Right atrium auricular region (tissue), 2 donors: ENCODE measurements around the gene TMTC1. TPM values are rescaled to one million over a fixed set of nuclear protein-coding genes. Genes with fewer than 3 reads are reported as not detected.

ENCODE experiments used
- DNase-seq: peaks from one replicate; pipeline ENCODE4 v3.0.0-alpha.2; 2019; ENCODE audit warnings: low spot score
- H3K27ac ChIP-seq, 2 donors: fragments of 200-600 bp; sonication (generic); 1 replicate in 1 of 2; 2 replicates in 1 of 2; pipeline ENCODE4 v1.5.1; 2016 to 2019
- H3K27me3 ChIP-seq, 2 donors: fragments of 200-600 bp; sonication (generic); one replicate each; pipeline versions ENCODE4 v1.5.1 to v1.6.0; 2017 to 2019
- H3K36me3 ChIP-seq: fragments of 200-600 bp; sonication (generic); one replicate; pipeline ENCODE4 v1.5.1; 2016
- H3K4me1 ChIP-seq, 2 donors: fragments of 200-600 bp; sonication (generic); one replicate each; pipeline versions ENCODE4 v1.5.1 to v1.6.0; 2017 to 2019
- H3K4me3 ChIP-seq, 2 donors: fragments of 200-600 bp; sonication (generic); 1 replicate in 1 of 2; 2 replicates in 1 of 2; pipeline ENCODE4 v1.5.1; 2017 to 2019; ENCODE audit warnings: mild to moderate bottlenecking in 1 of 2, moderate library complexity in 1 of 2
- H3K9me3 ChIP-seq, 2 donors: fragments of 200-600 bp; sonication (generic); one replicate each; pipeline ENCODE4 v1.5.1; 2019
- CTCF ChIP-seq, 2 donors: fragments of 200-600 bp; sonication (generic); IDR thresholded peaks; one replicate each; pipeline ENCODE4 v1.5.1; 2019; ENCODE audit warnings: antibody characterized with exemption in 2 of 2
- total RNA-seq, 2 donors: library from RNA; depleted of rRNA; stranded (reverse); fragments of >200 nt; gene quantifications; one replicate each; pipeline ENCODE4 v1.1.0, GENCODE V29; 2016

Gene TMTC1
- total RNA-seq, 2 donors from 2014 or later = 60.1 to 60.3 TPM

DNA sequence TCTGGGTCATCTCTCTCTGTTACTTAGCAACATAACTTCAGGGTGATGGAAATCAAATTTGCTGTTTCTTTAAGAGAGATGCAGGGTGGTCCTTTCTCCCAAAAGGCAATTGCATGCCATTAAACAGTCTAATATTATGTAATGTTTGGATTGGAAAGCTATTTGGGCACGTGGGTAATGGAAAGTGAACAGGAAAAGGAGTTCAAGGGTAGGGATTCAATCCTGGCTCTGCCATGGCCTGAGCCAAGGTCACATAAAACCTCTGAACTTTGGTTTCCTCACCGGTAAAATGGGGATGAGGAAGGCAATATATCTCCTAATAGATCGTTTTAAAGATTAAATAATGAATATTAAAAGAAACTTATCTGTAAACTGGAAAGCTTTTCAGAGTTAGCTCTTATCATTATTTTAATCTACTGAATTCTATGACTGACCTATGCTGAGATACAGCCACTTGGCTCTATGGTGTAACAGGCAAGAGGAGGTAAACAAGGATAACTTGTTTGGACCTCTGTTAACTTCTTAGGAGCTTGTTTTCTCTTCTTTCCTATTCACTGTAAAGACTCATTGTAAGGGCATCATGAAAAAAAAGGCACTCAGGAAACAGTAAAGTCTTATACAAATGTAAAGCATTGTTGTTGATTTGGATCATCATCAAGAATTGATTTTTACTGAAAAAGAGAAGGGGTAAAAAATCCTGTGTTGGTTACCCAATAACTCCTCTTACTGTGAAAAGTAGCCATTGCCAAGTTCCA lies 230.6 kb downstream of the TMTC1 start:
- no peak for TF ChIP-seq CTCF (IDR thresholded peaks at IDR 0.05)
- DNase-seq = no peak
- Histone ChIP-seq H3K4me1 (peaks cover 0 to 14% of the 10 kb centered on the region in 2 donors), H3K4me3 (no peak overlapping the region), H3K27ac (peak overlapping the region; percentile 7 to 45), H3K27me3 (no peaks in the 10 kb centered on the region), H3K36me3 (peaks cover 5% of the 10 kb centered on the region), H3K9me3 (no peaks in the 10 kb centered on the region)

- no peaks in the 10 kb centered on the region for H3K27me3 ChIP-seq
- no peak overlapping the region for H3K4me3 ChIP-seq
- H3K27ac ChIP-seq = peak overlapping the region in 1 of 2 donors; percentile 45
- peak; percentile 80 to 89 for TF ChIP-seq CTCF (IDR thresholded peaks at IDR 0.05)
- H3K36me3 ChIP-seq = peaks cover 5% of the 10 kb centered on the region
- peak; percentile 68 for DNase-seq
- H3K4me1 ChIP-seq = peaks cover 0 to 14% of the 10 kb centered on the region in 2 donors
- no peaks in the 10 kb centered on the region for H3K9me3 ChIP-seq
These were observed 231.3 kb downstream of the TMTC1 start for GRCh38 chr12:29552324-29552927.

- no peaks in the 10 kb centered on the region for H3K9me3 ChIP-seq
- H3K4me1 ChIP-seq = peaks cover 0 to 14% of the 10 kb centered on the region in 2 donors
- H3K27me3 ChIP-seq = no peaks in the 10 kb centered on the region
- H3K4me3 ChIP-seq = no peak overlapping the region
- H3K27ac ChIP-seq = no peak overlapping the region
- TF ChIP-seq CTCF (IDR thresholded peaks at IDR 0.05) = no peak
- H3K36me3 ChIP-seq = peaks cover 5% of the 10 kb centered on the region
- no peak for DNase-seq
These were observed 231.9 kb downstream of the TMTC1 start for GRCh38 chr12:29551812-29552211.

- no peak overlapping the region for H3K4me3 ChIP-seq
- no peak for DNase-seq
- no peaks in the 10 kb centered on the region for H3K27me3 ChIP-seq
- H3K27ac ChIP-seq = no peak overlapping the region
- no peaks in the 10 kb centered on the region for H3K9me3 ChIP-seq
- peaks cover 0 to 4% of the 10 kb centered on the region in 2 donors for H3K4me1 ChIP-seq
- no peak for TF ChIP-seq CTCF (IDR thresholded peaks at IDR 0.05)
- H3K36me3 ChIP-seq = no peaks in the 10 kb centered on the region
These were observed 235.9 kb downstream of the TMTC1 start for GRCh38 chr12:29547864-29548263.

DNA sequence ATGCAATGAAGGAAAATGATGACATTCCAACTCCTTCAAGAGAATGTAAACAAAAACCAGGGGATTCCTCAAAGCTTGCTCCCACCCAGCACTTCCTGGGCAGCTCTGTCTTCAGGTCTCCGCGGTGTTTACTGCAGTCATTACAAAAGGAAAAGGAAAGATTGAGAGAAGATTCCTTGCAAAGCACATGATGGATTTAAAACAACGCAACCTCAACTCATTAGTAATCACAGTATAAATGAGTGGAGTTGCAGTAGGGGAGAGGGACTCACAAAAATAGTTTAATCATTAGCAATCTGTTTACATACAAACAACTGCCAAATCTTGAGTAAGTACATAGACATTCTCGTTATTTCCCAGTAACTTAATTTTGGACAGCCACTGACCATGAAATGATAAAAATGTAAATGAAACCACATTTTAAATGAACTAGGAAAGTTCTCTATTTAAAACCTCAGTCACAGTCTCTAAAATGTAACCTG lies 236.6 kb downstream of the TMTC1 start:
- H3K36me3 ChIP-seq = no peaks in the 10 kb centered on the region
- no peaks in the 10 kb centered on the region for H3K4me1 ChIP-seq
- H3K4me3 ChIP-seq = no peak overlapping the region

More for the DNA sequence above, 236.6 kb downstream of the TMTC1 start:
- no peak overlapping the region for H3K27ac ChIP-seq
- DNase-seq = no peak
- TF ChIP-seq CTCF (IDR thresholded peaks at IDR 0.05) = no peak
- no peaks in the 10 kb centered on the region for H3K27me3 ChIP-seq
- no peaks in the 10 kb centered on the region for H3K9me3 ChIP-seq
